G401 (cell line): Measurements from ENCODE around the gene KIAA1217. TPM values are rescaled to one million over a fixed set of nuclear protein-coding genes. Genes with fewer than 3 reads are reported as not detected.
"Not testable (repeated sequence)": the region's sequence is repeated elsewhere in the genome, so short reads cannot be mapped to it uniquely, and the experiment has no call there.

Experiments
- DNase-seq: peaks from one replicate; pipeline ENCODE4 v3.0.0-alpha.2; 2015; ENCODE audit warnings: low spot score
- in situ Hi-C: cut with HindIII; loops from 2 replicates; pipeline ENCODE4 v1.10.0; 2016; ENCODE audit warnings: low sequenced_read_pairs, mixed read lengths
- total RNA-seq: library from RNA; depleted of rRNA; stranded (reverse); fragments of >200 nt; shearing (Covaris generic); gene quantifications from 2 replicates; pipeline ENCODE4 v1.2.3, GENCODE V29; 2014

The KIAA1217 gene
- total RNA-seq, 1 experiment from 2014 or later = 2.1 TPM

DNA sequence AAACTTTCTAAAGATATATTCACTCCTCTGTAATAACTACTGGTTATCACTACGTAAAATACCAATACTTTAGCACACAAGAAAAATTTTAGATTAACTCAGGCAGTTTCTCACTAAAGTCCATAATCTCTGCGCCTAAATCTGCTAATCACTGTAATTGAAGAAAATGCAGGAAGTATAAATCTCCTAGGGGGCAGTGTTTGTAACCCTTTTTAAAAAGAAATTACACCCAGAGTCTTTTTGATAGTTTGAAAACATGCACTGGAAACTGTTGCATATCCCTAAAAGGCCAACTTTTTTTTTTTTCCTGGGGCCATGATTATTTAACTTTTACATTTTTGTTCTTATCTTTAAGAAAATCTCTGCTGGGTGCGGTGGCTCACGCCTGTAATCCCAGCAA is 209.6 kb downstream of the KIAA1217 start:
- in situ Hi-C loops = no loop called here
- DNase-seq = no peak

DNA sequence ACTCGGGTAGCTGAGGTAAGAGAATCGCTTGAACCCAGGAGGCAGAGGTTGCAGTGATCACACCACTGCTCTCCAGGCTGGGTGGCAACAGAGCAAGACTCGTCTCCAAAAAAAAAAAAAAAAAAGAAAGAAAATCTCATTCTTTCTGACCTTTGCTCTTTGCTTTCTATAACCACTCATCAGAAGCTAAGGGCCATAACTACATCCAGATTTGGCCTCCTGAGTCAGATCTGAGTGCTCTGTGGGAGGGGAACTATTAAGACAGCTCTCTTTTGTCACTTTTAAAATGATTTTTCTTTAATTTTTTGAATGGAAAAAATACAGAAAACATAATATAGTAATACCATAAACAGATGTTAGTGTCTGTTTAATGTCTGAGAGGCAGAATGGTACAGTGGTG is 210.1 kb downstream of the KIAA1217 start:
- in situ Hi-C loops = no loop called here
- no peak for DNase-seq

DNA sequence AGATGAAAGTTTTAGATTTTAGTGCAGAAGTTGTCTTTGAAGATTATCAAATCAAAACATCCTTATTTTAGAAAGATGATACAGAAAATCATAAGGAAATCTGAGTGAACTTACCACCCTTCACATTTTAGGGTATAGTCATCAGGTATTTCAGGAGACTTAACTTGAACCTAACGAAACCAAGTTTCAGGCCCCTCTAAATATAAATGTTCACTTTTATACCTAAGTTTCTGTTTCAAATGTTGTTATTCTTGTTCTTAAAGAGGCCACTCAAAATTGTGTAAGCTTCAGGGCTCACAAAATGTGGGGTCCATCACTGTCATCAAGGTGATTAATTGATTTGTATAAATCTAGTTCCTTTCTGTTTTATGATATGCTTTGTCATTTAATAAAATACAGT is 216.2 kb downstream of the KIAA1217 start:
- in situ Hi-C loops = no loop called here

DNA sequence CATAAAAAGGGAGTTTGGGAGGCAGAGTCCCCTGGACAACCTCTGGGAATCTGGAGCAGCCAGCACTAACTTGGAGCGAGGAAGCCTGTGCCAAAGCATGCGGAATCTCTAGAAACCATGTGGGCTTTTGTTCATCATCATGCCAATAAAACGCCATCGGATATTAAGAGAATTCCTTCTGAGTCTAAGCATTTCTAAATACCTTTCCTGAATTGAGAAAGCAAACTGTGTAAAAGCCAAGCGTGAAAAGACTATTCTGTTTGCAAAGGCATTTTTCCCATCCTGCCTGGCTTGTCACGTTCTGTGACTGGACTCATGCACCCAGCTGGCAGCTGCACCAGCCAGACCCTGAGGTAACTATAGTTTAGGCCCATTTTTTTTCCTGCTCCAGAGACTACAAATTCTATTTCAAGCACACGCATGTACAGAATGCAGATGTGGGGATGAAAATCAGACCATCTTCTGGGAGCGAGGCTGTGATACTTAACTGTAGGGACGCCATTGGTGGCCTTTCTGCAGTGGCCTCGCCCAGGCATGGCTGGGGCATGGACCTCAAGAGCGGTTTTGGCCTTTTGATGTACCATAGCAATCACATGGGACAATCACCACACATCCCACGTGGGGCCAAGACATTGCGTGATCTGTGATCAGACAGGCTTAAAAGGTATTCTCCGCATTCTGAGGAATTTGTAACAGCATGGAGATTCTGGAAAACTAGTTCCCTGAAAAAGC is 218.9 kb downstream of the KIAA1217 start:
- no peak for DNase-seq
- in situ Hi-C loops = no loop called here

More for the DNA sequence above, 216.2 kb downstream of the KIAA1217 start:
- no peak for DNase-seq

DNA sequence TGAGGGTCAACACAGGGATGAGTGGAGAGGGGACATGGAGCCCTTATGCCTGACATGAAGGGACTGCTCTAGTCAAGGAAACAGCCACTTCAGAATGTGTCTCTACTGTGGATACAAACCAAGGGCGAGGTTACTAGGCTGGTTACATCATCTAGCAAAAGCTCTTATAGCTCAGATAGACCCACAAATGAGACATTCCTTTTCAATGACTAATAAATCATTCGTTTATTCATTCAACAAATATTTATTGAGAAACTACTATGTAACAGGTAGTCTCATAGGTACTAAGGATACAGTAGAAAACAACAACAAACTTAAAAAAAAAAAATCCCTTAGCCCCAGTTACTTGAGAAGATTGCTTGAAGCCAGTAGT is 219.5 kb downstream of the KIAA1217 start:
- in situ Hi-C loops = no loop called here
- no peak for DNase-seq

DNA sequence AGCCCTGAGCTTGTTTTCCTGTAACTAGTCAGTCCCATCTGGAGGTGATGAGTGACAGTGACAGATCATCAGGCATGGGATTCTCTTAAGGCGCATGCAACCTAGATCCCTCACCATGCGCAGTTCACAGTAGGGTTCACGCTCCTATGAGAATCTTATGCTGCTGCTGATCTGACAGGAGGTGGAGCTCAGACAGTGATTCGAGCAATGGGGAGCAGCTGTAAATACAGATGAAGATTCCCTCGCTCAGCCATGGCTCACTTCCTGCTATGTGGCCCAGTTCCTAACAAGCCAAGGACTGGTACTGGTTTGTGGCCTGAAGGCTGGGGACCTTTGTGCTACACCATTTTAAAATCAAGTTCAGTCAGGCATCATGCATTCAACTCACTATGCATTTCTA is 221.7 kb downstream of the KIAA1217 start:
- no peak for DNase-seq
- in situ Hi-C loops = no loop called here

DNA sequence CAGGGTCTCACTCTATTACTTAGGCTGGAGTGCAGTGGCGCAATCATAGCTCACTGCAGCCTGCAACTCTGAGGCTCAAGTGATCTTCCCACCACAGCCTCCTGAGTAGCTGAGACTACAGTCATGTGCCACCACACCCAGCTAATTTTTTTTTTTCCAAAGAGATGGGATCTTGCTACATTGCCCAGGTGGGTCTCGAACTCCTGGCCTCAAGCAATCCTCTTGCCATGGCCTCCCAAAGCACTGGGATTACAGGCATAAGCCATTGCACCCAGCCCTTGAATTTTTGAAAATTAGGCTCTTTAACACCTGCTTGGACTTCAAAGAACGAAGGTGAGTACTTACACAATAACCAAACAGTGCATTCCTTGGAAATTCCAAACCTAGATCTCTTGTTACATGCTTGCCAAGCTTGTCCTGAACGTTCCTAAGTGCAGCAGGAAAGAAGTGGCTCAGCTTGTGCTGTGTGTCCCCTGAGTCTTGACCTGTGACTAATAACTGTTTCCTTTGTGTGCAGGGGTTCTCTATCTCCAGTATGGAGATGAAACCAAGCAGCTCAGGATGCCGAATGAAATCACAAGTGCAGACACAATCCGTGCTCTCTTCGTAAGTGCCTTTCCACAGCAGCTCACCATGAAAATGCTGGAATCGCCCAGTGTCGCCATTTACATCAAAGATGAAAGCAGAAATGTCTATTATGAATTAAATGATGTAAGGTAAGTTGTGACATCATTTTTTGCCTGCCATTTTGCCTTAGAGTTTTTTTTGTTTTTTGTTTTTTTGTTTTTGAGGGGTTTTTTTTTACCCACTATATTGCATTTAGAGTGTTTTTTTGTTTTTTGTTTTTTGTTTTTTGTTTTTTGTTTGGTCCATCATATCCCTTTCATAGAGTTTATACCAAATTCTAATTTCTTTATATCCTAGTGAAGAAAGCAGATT is 223.8 kb downstream of the KIAA1217 start:
- DNase-seq = no peak
- in situ Hi-C loops = no loop called here

DNA sequence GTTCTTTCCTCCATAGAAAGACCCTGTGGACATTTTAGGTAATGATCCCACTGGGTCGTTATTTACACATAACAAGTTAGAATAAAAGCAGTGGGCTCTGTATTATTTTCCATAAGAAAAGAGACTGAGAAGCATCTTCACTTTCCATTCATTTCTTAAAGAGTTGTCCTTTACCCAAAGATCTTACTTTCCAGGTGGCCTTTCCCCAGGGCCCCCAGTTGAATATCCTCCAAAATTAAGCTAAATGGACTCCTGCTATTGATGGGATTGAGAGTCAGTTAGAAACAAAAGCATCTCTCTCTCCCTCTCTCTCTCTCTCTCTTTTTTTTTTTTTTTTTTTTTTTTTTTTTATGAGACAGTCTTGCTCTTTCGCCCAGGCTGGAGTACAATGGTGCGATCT is 224.8 kb downstream of the KIAA1217 start:
- no peak for DNase-seq
- in situ Hi-C loops = no loop called here

DNA sequence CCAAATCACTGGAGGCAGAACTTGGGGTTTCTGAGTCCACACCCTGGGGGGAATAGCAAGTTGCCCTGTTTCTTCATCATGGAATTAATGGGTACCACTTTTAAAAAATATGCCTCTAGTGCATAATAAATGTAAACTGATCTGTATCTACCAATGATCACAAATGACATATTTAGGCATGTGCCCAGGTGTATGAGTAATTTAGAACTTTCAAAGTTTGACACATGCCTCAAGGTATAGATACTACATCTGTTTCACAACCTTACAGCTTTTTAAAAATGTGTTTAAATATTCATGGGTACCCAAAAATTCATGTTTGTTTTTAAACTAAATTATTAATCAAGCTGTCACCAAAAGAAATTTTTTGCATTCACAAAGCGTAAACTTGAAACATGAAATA is 226.0 kb downstream of the KIAA1217 start:
- in situ Hi-C loops = no loop called here
- DNase-seq = no peak

DNA sequence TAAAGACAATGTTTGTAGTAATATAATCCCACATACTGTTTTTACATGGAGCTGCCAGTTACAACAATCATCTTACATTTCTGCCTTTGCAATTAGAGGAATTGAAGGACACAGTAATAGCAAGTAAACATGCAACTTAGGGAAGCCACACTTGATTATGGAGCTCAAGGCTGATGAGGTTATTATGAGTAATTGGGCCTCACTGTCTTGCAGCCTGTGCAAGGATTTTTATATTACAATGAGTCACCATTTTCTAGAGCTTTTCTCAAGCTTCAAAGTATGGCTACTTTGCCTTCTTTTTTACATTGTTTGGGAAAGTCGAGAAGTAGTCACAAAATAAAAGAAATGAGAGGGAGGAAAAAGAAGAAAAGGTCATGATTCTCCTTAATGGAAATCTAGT is 226.4 kb downstream of the KIAA1217 start:
- in situ Hi-C loops = no loop called here
- DNase-seq = no peak

DNA sequence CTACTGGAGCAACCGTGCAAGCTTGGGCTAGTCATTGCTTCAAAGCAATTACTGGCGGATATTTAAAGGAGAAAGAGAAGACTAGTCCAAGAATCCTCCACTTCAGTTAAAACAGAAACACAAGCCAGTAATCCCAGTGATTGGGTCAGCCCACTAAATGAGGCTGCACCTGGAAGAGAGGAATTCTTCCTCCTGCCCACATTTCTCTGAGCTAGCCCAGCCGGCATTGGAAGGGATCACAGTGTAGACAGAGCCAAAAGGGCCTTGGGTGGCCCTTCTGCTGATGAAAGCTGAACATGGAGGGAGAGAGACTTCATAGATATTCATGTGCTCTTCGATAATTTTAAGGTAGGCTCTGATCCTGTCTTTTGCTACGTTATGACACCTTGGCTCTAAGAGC is 228.4 kb downstream of the KIAA1217 start:
- no peak for DNase-seq
- in situ Hi-C loops = no loop called here

DNA sequence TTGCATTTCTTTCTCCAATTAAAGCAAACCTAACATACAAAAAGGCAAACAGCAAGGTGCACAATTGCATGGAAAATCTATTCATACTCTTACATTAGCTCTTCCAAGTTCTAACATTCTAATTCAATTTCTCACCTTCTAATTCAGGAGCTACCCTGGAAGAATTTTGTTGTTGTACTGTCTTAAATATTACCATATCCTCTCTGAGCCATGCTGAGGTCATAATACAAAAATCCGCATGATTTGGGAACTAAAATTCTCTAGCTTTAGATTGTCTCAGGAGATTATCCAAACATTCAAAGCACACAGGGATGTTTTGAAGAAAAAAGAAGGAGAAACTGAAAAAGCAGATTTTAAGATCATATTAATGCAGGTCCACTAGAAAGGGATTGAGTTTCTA is 229.9 kb downstream of the KIAA1217 start:
- in situ Hi-C loops = no loop called here
- no peak for DNase-seq

DNA sequence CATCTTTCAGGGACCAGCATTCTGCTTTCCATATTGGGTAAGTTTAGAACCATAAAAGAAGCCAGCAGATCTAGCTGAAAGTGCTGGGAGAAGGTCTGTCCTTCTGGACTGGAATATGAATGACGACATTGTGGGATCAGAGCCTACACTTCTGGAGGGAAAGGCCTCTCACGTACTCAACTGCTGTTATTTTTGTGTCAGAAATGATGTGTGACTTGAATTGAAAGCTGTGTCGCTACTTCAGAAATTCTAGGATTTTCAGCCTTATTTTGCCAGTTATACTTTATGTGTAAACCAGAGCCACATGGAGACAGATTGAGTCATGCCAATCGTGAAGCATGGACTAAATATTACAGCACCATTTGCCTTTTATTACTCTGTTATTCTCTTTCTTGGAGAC is 231.0 kb downstream of the KIAA1217 start:
- DNase-seq = no peak
- in situ Hi-C loops = no loop called here

DNA sequence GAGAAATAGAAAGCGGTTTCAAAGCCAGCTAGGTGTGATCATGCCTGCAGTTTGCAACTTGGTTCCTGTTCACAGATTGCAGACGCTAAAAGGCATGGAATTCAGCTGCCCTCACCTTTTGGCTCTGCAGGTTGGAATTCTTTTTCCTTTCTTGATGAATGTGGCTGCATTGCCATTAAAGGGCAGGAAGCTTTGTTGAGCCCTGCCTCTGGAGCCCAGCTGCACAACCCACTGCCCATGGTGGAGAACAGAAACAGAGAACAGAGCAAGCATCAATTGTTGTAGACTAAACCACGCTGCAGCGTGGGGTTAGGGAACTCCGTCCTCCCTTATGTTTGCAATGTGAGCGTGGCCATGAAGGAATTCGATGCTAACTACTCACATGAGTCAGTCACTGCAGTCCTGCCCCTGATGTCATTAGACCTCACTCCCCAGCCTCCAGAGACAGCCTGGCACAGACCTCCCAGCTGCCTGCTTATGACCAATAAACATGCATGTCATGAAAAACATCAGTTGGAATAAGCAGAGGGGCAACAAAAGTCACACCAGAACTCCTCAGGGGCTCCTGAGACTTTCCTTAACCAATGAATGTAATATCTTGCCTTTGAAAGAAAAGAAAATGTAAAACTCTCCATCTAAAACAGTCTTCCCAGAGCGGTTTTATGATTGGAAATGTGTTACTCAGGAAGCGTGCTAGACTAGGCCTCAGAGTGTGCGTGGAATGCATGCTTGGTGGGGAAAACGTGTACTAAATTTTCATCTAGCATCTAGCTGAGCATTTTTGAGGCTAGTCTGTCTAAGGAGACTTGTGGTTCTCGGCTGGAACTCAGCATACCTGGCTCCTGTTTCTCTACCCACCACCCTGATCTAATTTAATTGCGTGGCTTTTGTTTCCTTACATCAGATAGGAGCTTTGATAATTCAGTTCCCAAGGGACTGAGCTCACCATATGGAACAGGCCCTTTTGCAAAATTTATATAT is 232.2 kb downstream of the KIAA1217 start:
- no peak for DNase-seq
- in situ Hi-C loops = no loop called here

DNA sequence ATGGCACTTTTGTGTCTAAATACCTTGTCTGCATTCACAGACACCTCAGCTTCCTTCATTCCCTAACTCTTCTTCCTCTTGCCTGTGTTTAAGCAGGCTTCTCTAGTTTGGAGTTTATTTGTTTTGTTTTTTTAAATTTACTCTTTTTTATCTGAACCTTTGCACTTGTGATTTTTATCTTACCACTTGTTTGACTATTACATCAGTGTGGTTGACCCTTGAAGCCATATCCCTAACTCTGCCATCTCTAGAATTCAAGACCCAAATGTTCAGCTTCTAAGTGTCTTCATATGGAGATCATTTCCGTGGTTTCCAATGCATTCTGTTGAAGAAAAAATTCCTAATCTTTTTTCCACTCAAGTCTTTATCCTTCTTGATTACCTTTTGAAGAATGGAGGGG is 233.3 kb downstream of the KIAA1217 start:
- in situ Hi-C loops = no loop called here
- no peak for DNase-seq

DNA sequence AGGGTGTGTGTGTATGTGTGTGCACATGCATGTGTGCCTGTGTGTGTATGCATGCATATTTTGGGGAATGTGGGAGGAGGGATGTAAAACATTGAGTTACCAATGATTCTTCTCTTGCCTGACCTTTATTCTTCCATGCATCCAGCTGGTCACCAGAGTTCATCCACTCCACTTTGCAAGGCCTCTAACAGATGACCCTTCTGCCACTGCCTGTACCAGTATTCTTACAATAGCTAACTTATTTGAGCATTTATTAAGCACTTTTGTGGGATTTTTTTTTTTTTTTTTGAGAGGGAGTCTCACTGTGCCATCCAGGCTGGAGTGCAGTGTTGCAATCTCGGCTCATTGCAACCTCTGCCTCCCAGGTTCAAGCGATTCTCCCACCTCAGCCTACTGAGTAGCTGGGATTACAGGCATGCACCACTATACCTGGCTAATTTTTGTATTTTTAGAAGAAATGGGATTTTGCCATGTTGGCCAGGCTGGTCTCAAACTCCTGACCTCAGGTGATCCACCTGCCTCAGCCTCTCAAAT is 233.8 kb downstream of the KIAA1217 start:
- in situ Hi-C loops, DNase-seq: not testable (repeated sequence)

DNA sequence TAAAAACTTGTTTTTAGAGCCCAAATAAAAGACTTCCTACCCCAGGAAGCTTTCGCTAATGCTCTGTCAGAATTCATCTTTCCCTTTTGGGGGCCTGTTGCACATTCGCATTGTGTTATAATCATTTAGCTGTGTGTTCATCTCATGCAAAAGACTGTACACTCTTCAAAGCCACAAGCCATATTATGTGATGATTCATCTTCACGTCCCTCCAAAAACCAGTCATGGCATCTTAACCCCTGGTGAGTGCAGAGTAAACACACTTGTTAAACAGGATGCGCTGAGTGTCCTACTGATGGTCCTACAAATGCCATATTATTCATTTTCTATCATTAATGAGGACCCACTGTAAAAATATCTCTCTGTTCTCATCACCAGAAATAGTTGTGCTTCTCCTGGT is 235.4 kb downstream of the KIAA1217 start:
- in situ Hi-C loops = no loop called here
- DNase-seq = no peak

DNA sequence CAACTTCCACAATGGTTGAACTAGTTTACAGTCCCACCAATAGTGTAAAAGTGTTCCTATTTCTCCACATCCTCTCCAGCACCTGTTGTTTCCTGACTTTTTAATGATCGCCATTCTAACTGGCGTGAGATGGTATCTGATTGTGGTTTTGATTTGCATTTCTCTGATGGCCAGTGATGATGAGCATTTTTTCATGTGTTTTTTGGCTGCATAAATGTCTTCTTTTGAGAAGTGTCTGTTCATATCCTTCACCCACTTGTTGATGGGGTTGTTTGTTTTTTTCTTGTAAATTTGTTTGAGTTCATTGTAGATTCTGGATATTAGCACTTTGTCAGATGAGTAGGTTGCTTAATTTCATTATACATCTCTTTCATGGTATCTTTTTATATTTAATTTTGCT is 237.0 kb downstream of the KIAA1217 start:
- in situ Hi-C loops, DNase-seq: not testable (repeated sequence)

DNA sequence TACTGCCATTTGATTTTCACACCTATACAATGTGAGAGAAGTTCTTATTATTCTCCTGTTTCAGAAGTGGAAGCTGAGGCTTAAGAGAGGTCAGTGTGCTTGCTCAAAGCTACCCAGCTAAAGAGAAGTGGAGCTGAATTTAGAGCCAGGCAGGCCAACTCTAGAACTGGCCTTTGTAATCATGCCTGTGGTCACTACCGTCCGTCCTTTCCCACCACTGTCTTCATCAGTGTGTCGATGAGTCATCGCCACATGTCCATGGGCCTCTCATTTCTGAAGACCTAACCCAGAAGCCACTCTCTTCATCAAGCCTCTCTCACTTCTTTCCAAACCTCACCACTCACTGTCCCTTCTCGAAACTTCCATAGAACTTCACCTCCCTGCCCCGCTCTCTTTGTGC is 237.8 kb downstream of the KIAA1217 start:
- DNase-seq = no peak
- in situ Hi-C loops = no loop called here
